ENCODE data around the gene SNCB. TPM values are rescaled to one million over a fixed set of nuclear protein-coding genes. Genes with fewer than 3 reads are reported as not detected.

The SNCB gene
- total and polyA plus RNA-seq, 2 donors (not counting 1 experiment from before 2014, with no cell fraction given), result 0.17 to 0.22 TPM

DNA sequence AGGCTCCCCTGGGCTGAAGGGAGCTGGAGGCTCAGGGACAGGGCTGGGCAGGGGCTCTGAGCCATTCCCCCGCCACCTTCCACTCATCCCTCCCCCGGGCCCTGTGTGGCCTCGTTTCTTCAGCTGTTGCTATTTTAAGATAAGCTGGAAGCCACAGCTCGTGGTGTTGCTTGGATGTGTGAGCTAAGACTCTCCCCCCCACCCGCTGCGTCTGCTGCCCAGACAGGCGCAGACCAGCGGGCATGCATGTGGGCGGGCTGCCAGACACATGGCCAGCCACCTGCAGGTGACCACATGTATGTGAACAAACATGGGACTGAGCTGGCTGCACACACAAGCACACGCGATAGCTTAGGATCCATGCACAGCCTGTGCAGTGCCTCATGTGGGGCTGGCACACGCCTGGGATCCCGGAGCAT lies 8.7 kb downstream of the SNCB start:
- H3K4me3 ChIP-seq (replicated peaks in 1 of 4; ENCODE audit: control extremely low read depth in 1 of 4, insufficient read depth in 1 of 4, low read depth in 3 of 4, low read length in 4 of 4), result no peak overlapping the region
- H2AFZ ChIP-seq (ENCODE audit: low read length), result no peak overlapping the region
- no peaks in the 10 kb centered on the region for H3K9me3 ChIP-seq (ENCODE audit: control insufficient read depth, insufficient read depth, low read depth, low read length)
- H4K20me1 ChIP-seq (ENCODE audit: control insufficient read depth, extremely low read depth, insufficient read depth, low read length), result no peaks in the 10 kb centered on the region
- no peak overlapping the region for H3K27ac ChIP-seq (ENCODE audit: insufficient read depth, low read length)
- H3K9ac ChIP-seq (ENCODE audit: insufficient read depth, low read length), result no peak overlapping the region
- peak in 1 of 2 donors; percentile 58 for DNase-seq (ENCODE audit: low read depth in 2 of 2)
- peaks cover 13% of the 10 kb centered on the region for H3K27me3 ChIP-seq (ENCODE audit: control insufficient read depth, insufficient read depth, low read length)
- H3K36me3 ChIP-seq (ENCODE audit: control insufficient read depth, insufficient read depth, low read length), result no peaks in the 10 kb centered on the region
- TF ChIP-seq, protein P1, sequence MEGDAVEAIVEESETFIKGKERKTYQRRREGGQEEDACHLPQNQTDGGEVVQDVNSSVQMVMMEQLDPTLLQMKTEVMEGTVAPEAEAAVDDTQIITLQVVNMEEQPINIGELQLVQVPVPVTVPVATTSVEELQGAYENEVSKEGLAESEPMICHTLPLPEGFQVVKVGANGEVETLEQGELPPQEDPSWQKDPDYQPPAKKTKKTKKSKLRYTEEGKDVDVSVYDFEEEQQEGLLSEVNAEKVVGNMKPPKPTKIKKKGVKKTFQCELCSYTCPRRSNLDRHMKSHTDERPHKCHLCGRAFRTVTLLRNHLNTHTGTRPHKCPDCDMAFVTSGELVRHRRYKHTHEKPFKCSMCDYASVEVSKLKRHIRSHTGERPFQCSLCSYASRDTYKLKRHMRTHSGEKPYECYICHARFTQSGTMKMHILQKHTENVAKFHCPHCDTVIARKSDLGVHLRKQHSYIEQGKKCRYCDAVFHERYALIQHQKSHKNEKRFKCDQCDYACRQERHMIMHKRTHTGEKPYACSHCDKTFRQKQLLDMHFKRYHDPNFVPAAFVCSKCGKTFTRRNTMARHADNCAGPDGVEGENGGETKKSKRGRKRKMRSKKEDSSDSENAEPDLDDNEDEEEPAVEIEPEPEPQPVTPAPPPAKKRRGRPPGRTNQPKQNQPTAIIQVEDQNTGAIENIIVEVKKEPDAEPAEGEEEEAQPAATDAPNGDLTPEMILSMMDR (conservative IDR thresholded peaks at IDR 0.05 in 1 of 2, IDR thresholded peaks at IDR 0.05 in 1 of 2; ENCODE audit: low read depth in 1 of 2, low read length in 2 of 2), result no peak
- no peak for TF ChIP-seq EZH2 (IDR thresholded peaks at IDR 0.05; ENCODE audit: low read length, missing control alignments)
- H3K79me2 ChIP-seq (ENCODE audit: control insufficient read depth, insufficient read depth, low read length), result no peaks in the 10 kb centered on the region
- H3K4me1 ChIP-seq (ENCODE audit: control insufficient read depth, extremely low read depth, insufficient read depth, low read length), result peaks cover 8% of the 10 kb centered on the region
- H3K4me2 ChIP-seq (ENCODE audit: extremely low read depth, insufficient read depth, low read length), result no peak overlapping the region

DNA sequence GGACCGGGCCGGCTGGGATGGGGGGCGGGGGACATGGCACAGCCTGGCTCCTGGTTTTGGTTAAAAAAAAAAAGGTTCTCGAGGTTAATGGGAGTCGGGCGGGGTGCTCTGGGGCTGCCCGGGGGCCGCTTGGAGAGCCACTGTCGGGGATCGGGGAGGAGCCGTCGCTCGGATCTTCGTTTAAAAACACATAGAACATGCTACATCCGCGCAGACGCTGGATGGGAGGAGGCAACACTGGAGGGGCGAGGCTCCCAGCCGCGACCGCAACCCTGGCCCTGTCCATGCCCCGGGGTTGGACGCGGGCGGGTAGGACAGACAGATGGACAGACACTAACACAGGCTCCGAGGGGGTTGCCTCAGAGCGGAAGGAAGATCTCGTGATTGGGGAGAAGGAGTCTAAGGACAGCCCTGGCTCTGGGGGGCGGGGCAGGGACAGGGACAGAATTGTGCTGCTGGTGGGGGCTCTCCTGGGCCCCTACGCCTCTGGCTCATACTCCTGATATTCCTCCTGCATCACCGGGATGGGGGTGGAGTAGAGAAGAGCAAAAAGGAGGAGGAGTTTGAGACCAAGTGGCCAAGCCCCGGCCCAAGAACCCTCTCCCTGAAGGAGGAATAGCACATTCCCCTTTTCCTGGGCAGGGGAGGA lies 9.9 kb downstream of the SNCB start:
- no peaks in the 10 kb centered on the region for H3K9me3 ChIP-seq (ENCODE audit: control insufficient read depth, insufficient read depth, low read depth, low read length)
- H2AFZ ChIP-seq (ENCODE audit: low read length), result no peak overlapping the region
- no peak overlapping the region for H3K9ac ChIP-seq (ENCODE audit: insufficient read depth, low read length)
- peak in 1 of 2 donors; percentile 24 for DNase-seq (ENCODE audit: low read depth in 2 of 2)
- peak overlapping the region; percentile 60 for H3K4me2 ChIP-seq (ENCODE audit: extremely low read depth, insufficient read depth, low read length)
- no peaks in the 10 kb centered on the region for H3K36me3 ChIP-seq (ENCODE audit: control insufficient read depth, insufficient read depth, low read length)
- no peak overlapping the region for H3K27ac ChIP-seq (ENCODE audit: insufficient read depth, low read length)
- H3K4me1 ChIP-seq (ENCODE audit: control insufficient read depth, extremely low read depth, insufficient read depth, low read length), result peaks cover 17% of the 10 kb centered on the region
- H3K4me3 ChIP-seq (replicated peaks in 1 of 4; ENCODE audit: control extremely low read depth in 1 of 4, insufficient read depth in 1 of 4, low read depth in 3 of 4, low read length in 4 of 4), result no peak overlapping the region
- no peak for TF ChIP-seq EZH2 (IDR thresholded peaks at IDR 0.05; ENCODE audit: low read length, missing control alignments)
- TF ChIP-seq, protein P1 (conservative IDR thresholded peaks at IDR 0.05 in 1 of 2, IDR thresholded peaks at IDR 0.05 in 1 of 2; ENCODE audit: low read depth in 1 of 2, low read length in 2 of 2), result no peak
- H3K79me2 ChIP-seq (ENCODE audit: control insufficient read depth, insufficient read depth, low read length), result no peaks in the 10 kb centered on the region
- H4K20me1 ChIP-seq (ENCODE audit: control insufficient read depth, extremely low read depth, insufficient read depth, low read length), result no peaks in the 10 kb centered on the region
- peaks cover 13% of the 10 kb centered on the region for H3K27me3 ChIP-seq (ENCODE audit: control insufficient read depth, insufficient read depth, low read length)

DNA sequence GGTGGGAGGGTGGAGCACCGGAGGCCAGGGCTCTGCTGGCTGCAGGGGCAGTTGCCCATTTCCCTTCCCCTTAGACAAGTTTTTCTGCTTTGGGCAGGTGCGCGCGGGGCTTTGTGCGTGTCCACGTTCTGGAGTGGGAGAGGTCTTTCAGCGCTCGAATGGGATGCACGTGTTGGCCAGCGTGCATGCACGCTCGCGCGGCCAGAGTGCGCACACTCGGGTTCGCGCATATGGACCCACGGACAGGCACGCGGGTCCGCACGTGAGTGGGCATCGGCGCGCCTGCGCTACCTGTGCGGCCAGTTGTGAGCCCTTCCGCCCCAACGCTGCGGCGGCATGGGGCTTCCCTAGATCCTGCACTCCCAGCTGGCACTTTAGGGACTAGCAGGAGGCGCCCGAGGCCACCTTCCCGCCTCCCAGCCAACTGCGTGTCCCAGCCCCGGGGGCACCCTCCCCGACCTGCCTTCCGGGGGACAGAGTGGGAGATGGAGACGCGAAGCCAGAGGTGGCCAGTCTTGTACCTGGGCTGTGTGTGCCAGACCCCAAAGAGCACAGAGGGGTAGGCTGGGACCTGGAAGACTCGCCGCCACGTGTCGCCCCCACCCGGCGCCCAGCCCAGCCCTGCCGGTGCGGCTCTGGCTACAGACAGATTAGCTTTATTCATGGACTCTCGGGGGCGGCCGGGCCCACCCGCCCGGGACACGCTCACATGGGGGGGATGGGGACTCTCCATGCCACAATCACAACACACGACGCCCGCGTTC lies 10.6 kb downstream of the SNCB start:
- Histone ChIP-seq H3K27ac (ENCODE audit: insufficient read depth, low read length) (no peak overlapping the region), H2AFZ (ENCODE audit: low read length) (no peak overlapping the region), H3K4me2 (ENCODE audit: extremely low read depth, insufficient read depth, low read length) (peak overlapping the region; percentile 37), H3K36me3 (ENCODE audit: control insufficient read depth, insufficient read depth, low read length) (no peaks in the 10 kb centered on the region), H3K9ac (ENCODE audit: insufficient read depth, low read length) (no peak overlapping the region), H3K9me3 (ENCODE audit: control insufficient read depth, insufficient read depth, low read depth, low read length) (no peaks in the 10 kb centered on the region), H3K79me2 (ENCODE audit: control insufficient read depth, insufficient read depth, low read length) (no peaks in the 10 kb centered on the region), H3K4me3 (replicated peaks in 1 of 4; ENCODE audit: control extremely low read depth in 1 of 4, insufficient read depth in 1 of 4, low read depth in 3 of 4, low read length in 4 of 4) (no peak overlapping the region), H4K20me1 (ENCODE audit: control insufficient read depth, extremely low read depth, insufficient read depth, low read length) (no peaks in the 10 kb centered on the region), H3K27me3 (ENCODE audit: control insufficient read depth, insufficient read depth, low read length) (peaks cover 13% of the 10 kb centered on the region), H3K4me1 (ENCODE audit: control insufficient read depth, extremely low read depth, insufficient read depth, low read length) (peaks cover 23% of the 10 kb centered on the region)
- DNase-seq (ENCODE audit: low read depth in 2 of 2), result no peak
- TF ChIP-seq, protein P1 (conservative IDR thresholded peaks at IDR 0.05 in 1 of 2, IDR thresholded peaks at IDR 0.05 in 1 of 2; ENCODE audit: low read depth in 1 of 2, low read length in 2 of 2), result peak in 1 of 2 donors; percentile 0
- TF ChIP-seq EZH2 (IDR thresholded peaks at IDR 0.05; ENCODE audit: low read length, missing control alignments), result peak; percentile 85
